IPS-NIHi7 (cell line): ENCODE results near the gene LAX1.
"Not testable (repeated sequence)": the region's sequence is repeated elsewhere in the genome, so short reads cannot be mapped to it uniquely, and the experiment has no call there.

Experiments
- DNase-seq: peaks from one replicate; pipeline ENCODE4 v3.0.0; 2012; ENCODE audit warnings: mixed read lengths; ENCODE audit errors: extremely low spot score

The LAX1 gene

GRCh38 chr1:203765029-203765837 lies at the start of gene LAX1:
TSS of gene LAX1 (plus strand) at chr1:203765183. CDS start at chr1:203765566, 383 bp downstream.
- DNase-seq: no peak

GRCh38 chr1:203717120-203717519 lies 47.9 kb upstream of the LAX1 start:
- no peak for DNase-seq

GRCh38 chr1:203720242-203720641 lies 44.7 kb upstream of the LAX1 start:
- DNase-seq: no peak

GRCh38 chr1:203722909-203723308 lies 42.1 kb upstream of the LAX1 start:
- DNase-seq: no peak

- DNase-seq: no peak
Observed at GRCh38 chr1:203726417-203726867, 38.5 kb upstream of the LAX1 start.

- peak; percentile 26 for DNase-seq
Observed at GRCh38 chr1:203733009-203733863, 31.7 kb upstream of the LAX1 start.

- DNase-seq: no peak
Observed at GRCh38 chr1:203742436-203742835, 22.5 kb upstream of the LAX1 start.

GRCh38 chr1:203743091-203743571 lies 21.9 kb upstream of the LAX1 start:
- DNase-seq: peak; percentile 38

GRCh38 chr1:203744075-203744972 lies 20.7 kb upstream of the LAX1 start:
- peak; percentile 69 for DNase-seq

GRCh38 chr1:203746281-203746680 lies 18.7 kb upstream of the LAX1 start:
- DNase-seq: no peak

GRCh38 chr1:203751051-203751450 lies 13.9 kb upstream of the LAX1 start:
- no peak for DNase-seq

- DNase-seq: not testable (repeated sequence)
Observed at GRCh38 chr1:203751618-203752361, 13.2 kb upstream of the LAX1 start.

GRCh38 chr1:203754455-203754864 lies 10.5 kb upstream of the LAX1 start:
- DNase-seq: no peak

GRCh38 chr1:203756036-203756435 lies 8.9 kb upstream of the LAX1 start:
- DNase-seq: no peak

- not testable (repeated sequence) for DNase-seq
Observed at GRCh38 chr1:203758749-203759148, 6.2 kb upstream of the LAX1 start.

- no peak for DNase-seq
Observed at GRCh38 chr1:203760506-203760905, 4.5 kb upstream of the LAX1 start.

- not testable (repeated sequence) for DNase-seq
Observed at GRCh38 chr1:203761958-203762357, 3.0 kb upstream of the LAX1 start.

- DNase-seq: no peak
Observed at GRCh38 chr1:203763505-203763904, 1.5 kb upstream of the LAX1 start.

- no peak for DNase-seq
Observed at GRCh38 chr1:203764105-203765028, 616 bp upstream of the LAX1 start.

GRCh38 chr1:203768256-203768655 lies 3.3 kb downstream of the LAX1 start:
- DNase-seq: no peak
